Measurements from ENCODE around the gene ADAM23.

DNA sequence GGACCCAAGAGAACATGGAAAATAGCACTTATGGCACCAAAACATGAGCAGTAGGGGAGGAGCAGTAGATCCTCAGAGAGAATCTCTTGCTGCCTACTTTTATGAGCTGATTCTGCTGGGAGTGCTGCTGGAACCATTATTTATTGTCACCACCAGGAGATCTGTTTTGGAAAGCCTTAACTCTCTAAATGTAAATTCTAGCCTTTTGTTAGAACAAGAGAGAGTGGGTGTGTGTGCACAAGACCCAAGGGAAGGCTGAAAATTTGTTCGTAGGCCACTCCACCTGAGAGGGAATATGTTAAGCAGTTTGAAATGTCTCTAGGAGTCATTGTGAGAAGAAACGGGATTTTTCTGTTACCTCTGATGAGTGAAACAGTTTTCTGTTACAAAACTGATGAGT lies 182.8 kb downstream of the ADAM23 start:
- TF ChIP-seq, protein P1, sequence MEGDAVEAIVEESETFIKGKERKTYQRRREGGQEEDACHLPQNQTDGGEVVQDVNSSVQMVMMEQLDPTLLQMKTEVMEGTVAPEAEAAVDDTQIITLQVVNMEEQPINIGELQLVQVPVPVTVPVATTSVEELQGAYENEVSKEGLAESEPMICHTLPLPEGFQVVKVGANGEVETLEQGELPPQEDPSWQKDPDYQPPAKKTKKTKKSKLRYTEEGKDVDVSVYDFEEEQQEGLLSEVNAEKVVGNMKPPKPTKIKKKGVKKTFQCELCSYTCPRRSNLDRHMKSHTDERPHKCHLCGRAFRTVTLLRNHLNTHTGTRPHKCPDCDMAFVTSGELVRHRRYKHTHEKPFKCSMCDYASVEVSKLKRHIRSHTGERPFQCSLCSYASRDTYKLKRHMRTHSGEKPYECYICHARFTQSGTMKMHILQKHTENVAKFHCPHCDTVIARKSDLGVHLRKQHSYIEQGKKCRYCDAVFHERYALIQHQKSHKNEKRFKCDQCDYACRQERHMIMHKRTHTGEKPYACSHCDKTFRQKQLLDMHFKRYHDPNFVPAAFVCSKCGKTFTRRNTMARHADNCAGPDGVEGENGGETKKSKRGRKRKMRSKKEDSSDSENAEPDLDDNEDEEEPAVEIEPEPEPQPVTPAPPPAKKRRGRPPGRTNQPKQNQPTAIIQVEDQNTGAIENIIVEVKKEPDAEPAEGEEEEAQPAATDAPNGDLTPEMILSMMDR (IDR thresholded peaks at IDR 0.05; ENCODE audit: low read depth, low read length), result no peak
- no peak for TF ChIP-seq EZH2phosphoT487 (IDR thresholded peaks at IDR 0.05; ENCODE audit: low read depth)
